HUES48 (cell line): Measurements from ENCODE around the gene ZSWIM4.
A peak's percentile ranks its signal among the peaks of the same experiment; 100 is the strongest.

Experiments
- H3K27ac ChIP-seq: one replicate; pipeline ENCODE4 v1.7.0; 2013; ENCODE audit warnings: low read depth, low read length, inconsistent platforms
- H3K27me3 ChIP-seq: 2 replicates; pipeline ENCODE4 v1.6.1; 2013; ENCODE audit warnings: mild to moderate bottlenecking, low read length; ENCODE audit not compliant: control insufficient read depth, insufficient read depth
- H3K36me3 ChIP-seq: 2 replicates; pipeline ENCODE4 v1.6.1; 2013; ENCODE audit warnings: low read length; ENCODE audit not compliant: control insufficient read depth, insufficient read depth
- H3K4me1 ChIP-seq: 2 replicates; pipeline ENCODE4 v1.6.1; 2013; ENCODE audit warnings: mild to moderate bottlenecking, low read length; ENCODE audit not compliant: control insufficient read depth, insufficient read depth
- H3K4me3 ChIP-seq: 2 replicates; pipeline ENCODE4 v1.5.1; 2013; ENCODE audit warnings: mild to moderate bottlenecking, low read depth, low read length
- H3K9ac ChIP-seq: 2 replicates; pipeline ENCODE4 v1.6.1; 2013; ENCODE audit warnings: mild to moderate bottlenecking, low read depth, low read length, moderate library complexity
- H3K9me3 ChIP-seq: 2 replicates; pipeline ENCODE4 v1.6.1; 2013; ENCODE audit warnings: low read length; ENCODE audit not compliant: control insufficient read depth, insufficient read depth

Gene ZSWIM4

GRCh38 chr19:13869281-13869680 is 74.0 kb downstream of the ZSWIM4 start:
- peaks cover 2% of the 10 kb centered on the region for H3K4me1 ChIP-seq
- no peak overlapping the region for H3K27ac ChIP-seq
- peaks cover 87% of the 10 kb centered on the region for H3K27me3 ChIP-seq
- no peak overlapping the region for H3K4me3 ChIP-seq
- no peaks in the 10 kb centered on the region for H3K9me3 ChIP-seq
- H3K36me3 ChIP-seq = no peaks in the 10 kb centered on the region
- no peak overlapping the region for H3K9ac ChIP-seq

GRCh38 chr19:13870873-13871272 is 75.6 kb downstream of the ZSWIM4 start:
- peaks cover 91% of the 10 kb centered on the region for H3K27me3 ChIP-seq
- H3K4me1 ChIP-seq = peaks cover 4% of the 10 kb centered on the region
- H3K27ac ChIP-seq = no peak overlapping the region
- no peaks in the 10 kb centered on the region for H3K9me3 ChIP-seq
- H3K9ac ChIP-seq = no peak overlapping the region
- no peak overlapping the region for H3K4me3 ChIP-seq
- H3K36me3 ChIP-seq = no peaks in the 10 kb centered on the region

- Histone ChIP-seq H3K4me3 (peak overlapping the region; percentile 41; the same call in 1 of the 2 replicates), H3K27ac (no peak overlapping the region), H3K36me3 (no peaks in the 10 kb centered on the region), H3K9ac (no peak overlapping the region), H3K27me3 (peaks cover 83% of the 10 kb centered on the region), H3K4me1 (peaks cover 4% of the 10 kb centered on the region), H3K9me3 (no peaks in the 10 kb centered on the region)
Measured at GRCh38 chr19:13872339-13872694, 77.1 kb downstream of the ZSWIM4 start.

- Histone ChIP-seq H3K36me3 (no peaks in the 10 kb centered on the region), H3K9ac (no peak overlapping the region), H3K4me3 (peak overlapping the region; percentile 41), H3K9me3 (no peaks in the 10 kb centered on the region), H3K27ac (no peak overlapping the region), H3K4me1 (peaks cover 4% of the 10 kb centered on the region), H3K27me3 (peaks cover 80% of the 10 kb centered on the region)
Measured at GRCh38 chr19:13872695-13873389, 77.6 kb downstream of the ZSWIM4 start.

GRCh38 chr19:13873834-13874515 is 78.7 kb downstream of the ZSWIM4 start:
- H3K27me3 ChIP-seq = peaks cover 69% of the 10 kb centered on the region
- H3K36me3 ChIP-seq = no peaks in the 10 kb centered on the region
- H3K4me3 ChIP-seq = no peak overlapping the region; the same call in 1 of the 2 replicates
- H3K27ac ChIP-seq = no peak overlapping the region
- H3K9ac ChIP-seq = no peak overlapping the region
- peaks cover 4% of the 10 kb centered on the region for H3K4me1 ChIP-seq
- H3K9me3 ChIP-seq = no peaks in the 10 kb centered on the region

- Histone ChIP-seq H3K4me3 (no peak overlapping the region), H3K9ac (no peak overlapping the region), H3K36me3 (no peaks in the 10 kb centered on the region), H3K27me3 (peaks cover 54% of the 10 kb centered on the region), H3K9me3 (no peaks in the 10 kb centered on the region), H3K27ac (no peak overlapping the region), H3K4me1 (peaks cover 10% of the 10 kb centered on the region)
Measured at GRCh38 chr19:13875824-13876223, 80.6 kb downstream of the ZSWIM4 start.

GRCh38 chr19:13876834-13877233 is 81.6 kb downstream of the ZSWIM4 start, which contains the start of gene NANOS3:
Gene NANOS3 (plus strand): TSS chr19:13877134. CDS start chr19:13877249, 115 bp downstream.
- Histone ChIP-seq H3K36me3 (no peaks in the 10 kb centered on the region), H3K27ac (no peak within 1 kb of the TSS), H3K9ac (no peak within 1 kb of the TSS), H3K4me1 (peaks cover 18% of the 10 kb centered on the region), H3K9me3 (no peaks in the 10 kb centered on the region), H3K27me3 (peaks cover 44% of the 10 kb centered on the region), H3K4me3 (no peak within 1 kb of the TSS)

- Histone ChIP-seq H3K36me3 (no peaks in the 10 kb centered on the region), H3K4me3 (no peak overlapping the region), H3K9ac (no peak overlapping the region), H3K9me3 (no peaks in the 10 kb centered on the region), H3K4me1 (peaks cover 19% of the 10 kb centered on the region), H3K27me3 (peaks cover 40% of the 10 kb centered on the region), H3K27ac (no peak overlapping the region)
Measured at GRCh38 chr19:13877303-13877702, 82.1 kb downstream of the ZSWIM4 start.

- Histone ChIP-seq H3K4me1 (peaks cover 15% of the 10 kb centered on the region), H3K27ac (peak overlapping the region; percentile 52), H3K9ac (peak overlapping the region; percentile 38; the same call in 1 of the 2 replicates), H3K9me3 (no peaks in the 10 kb centered on the region), H3K36me3 (no peaks in the 10 kb centered on the region), H3K27me3 (peaks cover 14% of the 10 kb centered on the region), H3K4me3 (peak overlapping the region; percentile 20)
Measured at GRCh38 chr19:13880059-13881043, 85.1 kb downstream of the ZSWIM4 start.

GRCh38 chr19:13881251-13881691 is 86.0 kb downstream of the ZSWIM4 start:
- Histone ChIP-seq H3K27ac (peak overlapping the region; percentile 80), H3K4me1 (peaks cover 15% of the 10 kb centered on the region), H3K27me3 (peaks cover 7% of the 10 kb centered on the region; the same call in 1 of the 2 replicates), H3K4me3 (no peak overlapping the region), H3K36me3 (no peaks in the 10 kb centered on the region), H3K9ac (no peak overlapping the region), H3K9me3 (no peaks in the 10 kb centered on the region)
